ENCODE results near the gene ANO9. TPM values are rescaled to one million over a fixed set of nuclear protein-coding genes. Genes with fewer than 3 reads are reported as not detected.

The ANO9 gene
- total and polyA plus RNA-seq, 2 experiments from 2014 or later = 9.0 to 10.2 TPM

DNA sequence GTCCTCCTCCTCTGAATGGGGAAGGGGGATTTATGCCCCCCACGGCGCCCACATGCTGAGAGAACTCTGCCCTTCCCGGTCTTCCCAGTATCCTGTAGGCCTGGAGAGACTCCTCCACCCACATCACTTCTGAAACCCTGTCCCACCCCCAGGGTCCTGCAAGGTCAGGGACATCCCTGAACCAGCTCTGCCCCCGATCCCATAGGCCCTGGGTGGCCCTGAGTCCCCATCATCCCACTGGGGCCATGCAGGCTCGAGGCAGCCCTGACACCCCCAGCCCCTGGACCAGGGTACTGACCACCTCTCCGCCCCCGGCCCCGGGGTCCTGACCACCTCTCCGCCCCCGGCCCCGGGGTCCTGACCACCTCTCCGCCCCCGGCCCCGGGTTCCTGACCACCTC lies 60.8 kb downstream of the ANO9 start:
- Mint-ChIP-seq H3K4me3 (no peak overlapping the region), H3K4me1 (no peaks in the 10 kb centered on the region; the same call in 2 of the 3 replicates), H3K36me3 (ENCODE audit: low read depth) (peaks cover 34% of the 10 kb centered on the region), H3K9me3 (peaks cover 7% of the 10 kb centered on the region; the same call in 2 of the 3 replicates), H3K27me3 (ENCODE audit: insufficient read depth, low read depth, poor library complexity) (peaks cover 20% of the 10 kb centered on the region), H3K27ac (no peak overlapping the region)
- H4K20me1 ChIP-seq (replicated peaks; ENCODE audit: insufficient read depth) = no peaks in the 10 kb centered on the region
- no peaks in the 10 kb centered on the region for H3K36me3 ChIP-seq (ENCODE audit: insufficient read depth)
- H3K4me3 ChIP-seq = no peak overlapping the region
- no peak overlapping the region for H3K27ac ChIP-seq (ENCODE audit: low read depth)
- no peak overlapping the region for H2AFZ ChIP-seq
- H3K9me2 ChIP-seq (ENCODE audit: insufficient read depth) = no peaks in the 10 kb centered on the region
- TF ChIP-seq, protein P1, sequence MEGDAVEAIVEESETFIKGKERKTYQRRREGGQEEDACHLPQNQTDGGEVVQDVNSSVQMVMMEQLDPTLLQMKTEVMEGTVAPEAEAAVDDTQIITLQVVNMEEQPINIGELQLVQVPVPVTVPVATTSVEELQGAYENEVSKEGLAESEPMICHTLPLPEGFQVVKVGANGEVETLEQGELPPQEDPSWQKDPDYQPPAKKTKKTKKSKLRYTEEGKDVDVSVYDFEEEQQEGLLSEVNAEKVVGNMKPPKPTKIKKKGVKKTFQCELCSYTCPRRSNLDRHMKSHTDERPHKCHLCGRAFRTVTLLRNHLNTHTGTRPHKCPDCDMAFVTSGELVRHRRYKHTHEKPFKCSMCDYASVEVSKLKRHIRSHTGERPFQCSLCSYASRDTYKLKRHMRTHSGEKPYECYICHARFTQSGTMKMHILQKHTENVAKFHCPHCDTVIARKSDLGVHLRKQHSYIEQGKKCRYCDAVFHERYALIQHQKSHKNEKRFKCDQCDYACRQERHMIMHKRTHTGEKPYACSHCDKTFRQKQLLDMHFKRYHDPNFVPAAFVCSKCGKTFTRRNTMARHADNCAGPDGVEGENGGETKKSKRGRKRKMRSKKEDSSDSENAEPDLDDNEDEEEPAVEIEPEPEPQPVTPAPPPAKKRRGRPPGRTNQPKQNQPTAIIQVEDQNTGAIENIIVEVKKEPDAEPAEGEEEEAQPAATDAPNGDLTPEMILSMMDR (conservative IDR thresholded peaks at IDR 0.05; ENCODE audit: low read depth in 2 of 2) = no peak
- TF ChIP-seq JUNB (IDR thresholded peaks at IDR 0.05; ENCODE audit: unreplicated experiment) (no peak), EZH2phosphoT487 (IDR thresholded peaks at IDR 0.05; ENCODE audit: unreplicated experiment) (no peak)
- H3F3A ChIP-seq (replicated peaks; ENCODE audit: low read depth) = no peaks in the 10 kb centered on the region; the same call in 1 of the 2 replicates
- no peak for DNase-seq (ENCODE audit: low spot score)
- no peaks in the 10 kb centered on the region for H3K4me1 ChIP-seq (ENCODE audit: insufficient read depth)
- no peak for ATAC-seq
- no peaks in the 10 kb centered on the region for H3K27me3 ChIP-seq (ENCODE audit: insufficient read depth)
- H3K4me2 ChIP-seq = no peak overlapping the region
- no peaks in the 10 kb centered on the region for H3K79me2 ChIP-seq (replicated peaks; ENCODE audit: insufficient read depth)

DNA sequence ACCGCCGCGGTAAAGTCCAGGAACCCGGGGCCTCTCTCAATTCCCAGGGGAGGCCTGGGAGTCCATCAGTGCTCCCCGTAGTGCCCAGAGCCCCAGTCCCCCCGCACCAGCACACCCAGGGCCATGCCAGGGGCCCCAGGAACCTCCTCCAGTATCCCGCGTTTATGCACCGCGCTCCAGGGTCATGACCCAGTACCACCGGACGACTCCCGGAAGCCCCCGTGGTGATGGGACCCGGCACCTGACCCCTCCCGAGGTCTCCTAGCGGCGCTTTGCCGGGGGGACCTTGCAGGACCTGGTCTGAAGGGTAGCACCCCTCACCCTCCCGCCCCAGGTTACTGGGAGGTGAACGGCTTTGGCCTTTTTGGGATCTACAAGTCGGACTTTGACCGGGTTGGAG lies 61.3 kb downstream of the ANO9 start:
- H3K9me3 Mint-ChIP-seq = peaks cover 7% of the 10 kb centered on the region; the same call in 2 of the 3 replicates
- H3K27me3 Mint-ChIP-seq (ENCODE audit: insufficient read depth, low read depth, poor library complexity) = peaks cover 20% of the 10 kb centered on the region
- no peak overlapping the region for H3K4me2 ChIP-seq
- no peak overlapping the region for H3K27ac ChIP-seq (ENCODE audit: low read depth)
- no peaks in the 10 kb centered on the region; the same call in 1 of the 2 replicates for H3F3A ChIP-seq (replicated peaks; ENCODE audit: low read depth)
- H3K27me3 ChIP-seq (ENCODE audit: insufficient read depth) = no peaks in the 10 kb centered on the region
- H2AFZ ChIP-seq = no peak overlapping the region
- H3K4me1 ChIP-seq (ENCODE audit: insufficient read depth) = no peaks in the 10 kb centered on the region
- no peaks in the 10 kb centered on the region for H3K9me2 ChIP-seq (ENCODE audit: insufficient read depth)
- H3K4me1 Mint-ChIP-seq = no peaks in the 10 kb centered on the region; the same call in 2 of the 3 replicates
- no peak overlapping the region for H3K27ac Mint-ChIP-seq
- H3K36me3 ChIP-seq (ENCODE audit: insufficient read depth) = no peaks in the 10 kb centered on the region
- H3K4me3 Mint-ChIP-seq = no peak overlapping the region
- H4K20me1 ChIP-seq (replicated peaks; ENCODE audit: insufficient read depth) = no peaks in the 10 kb centered on the region
- no peak overlapping the region for H3K4me3 ChIP-seq
- ATAC-seq (no peak), DNase-seq (ENCODE audit: low spot score) (no peak)
- peaks cover 35% of the 10 kb centered on the region for H3K36me3 Mint-ChIP-seq (ENCODE audit: low read depth)
- no peaks in the 10 kb centered on the region for H3K79me2 ChIP-seq (replicated peaks; ENCODE audit: insufficient read depth)
- TF ChIP-seq POLR2AphosphoS5 (IDR thresholded peaks at IDR 0.05; ENCODE audit: low read depth) (no peak), CREB1 (CRISPR knock-in tag; IDR thresholded peaks at IDR 0.05; ENCODE audit: low read depth) (no peak), STAT1 (IDR thresholded peaks at IDR 0.05; ENCODE audit: unreplicated experiment) (no peak), EZH2phosphoT487 (IDR thresholded peaks at IDR 0.05; ENCODE audit: unreplicated experiment) (no peak), ZNF331 (CRISPR knock-in tag; IDR thresholded peaks at IDR 0.05; ENCODE audit: low read depth) (no peak), NANOG (IDR thresholded peaks at IDR 0.05; ENCODE audit: borderline replicate concordance) (no peak), ZNF114 (CRISPR knock-in tag; IDR thresholded peaks at IDR 0.05) (no peak), EZH2 (IDR thresholded peaks at IDR 0.05; ENCODE audit: low read depth, unreplicated experiment) (no peak), JUNB (IDR thresholded peaks at IDR 0.05; ENCODE audit: unreplicated experiment) (no peak)
- TF ChIP-seq, protein P2, sequence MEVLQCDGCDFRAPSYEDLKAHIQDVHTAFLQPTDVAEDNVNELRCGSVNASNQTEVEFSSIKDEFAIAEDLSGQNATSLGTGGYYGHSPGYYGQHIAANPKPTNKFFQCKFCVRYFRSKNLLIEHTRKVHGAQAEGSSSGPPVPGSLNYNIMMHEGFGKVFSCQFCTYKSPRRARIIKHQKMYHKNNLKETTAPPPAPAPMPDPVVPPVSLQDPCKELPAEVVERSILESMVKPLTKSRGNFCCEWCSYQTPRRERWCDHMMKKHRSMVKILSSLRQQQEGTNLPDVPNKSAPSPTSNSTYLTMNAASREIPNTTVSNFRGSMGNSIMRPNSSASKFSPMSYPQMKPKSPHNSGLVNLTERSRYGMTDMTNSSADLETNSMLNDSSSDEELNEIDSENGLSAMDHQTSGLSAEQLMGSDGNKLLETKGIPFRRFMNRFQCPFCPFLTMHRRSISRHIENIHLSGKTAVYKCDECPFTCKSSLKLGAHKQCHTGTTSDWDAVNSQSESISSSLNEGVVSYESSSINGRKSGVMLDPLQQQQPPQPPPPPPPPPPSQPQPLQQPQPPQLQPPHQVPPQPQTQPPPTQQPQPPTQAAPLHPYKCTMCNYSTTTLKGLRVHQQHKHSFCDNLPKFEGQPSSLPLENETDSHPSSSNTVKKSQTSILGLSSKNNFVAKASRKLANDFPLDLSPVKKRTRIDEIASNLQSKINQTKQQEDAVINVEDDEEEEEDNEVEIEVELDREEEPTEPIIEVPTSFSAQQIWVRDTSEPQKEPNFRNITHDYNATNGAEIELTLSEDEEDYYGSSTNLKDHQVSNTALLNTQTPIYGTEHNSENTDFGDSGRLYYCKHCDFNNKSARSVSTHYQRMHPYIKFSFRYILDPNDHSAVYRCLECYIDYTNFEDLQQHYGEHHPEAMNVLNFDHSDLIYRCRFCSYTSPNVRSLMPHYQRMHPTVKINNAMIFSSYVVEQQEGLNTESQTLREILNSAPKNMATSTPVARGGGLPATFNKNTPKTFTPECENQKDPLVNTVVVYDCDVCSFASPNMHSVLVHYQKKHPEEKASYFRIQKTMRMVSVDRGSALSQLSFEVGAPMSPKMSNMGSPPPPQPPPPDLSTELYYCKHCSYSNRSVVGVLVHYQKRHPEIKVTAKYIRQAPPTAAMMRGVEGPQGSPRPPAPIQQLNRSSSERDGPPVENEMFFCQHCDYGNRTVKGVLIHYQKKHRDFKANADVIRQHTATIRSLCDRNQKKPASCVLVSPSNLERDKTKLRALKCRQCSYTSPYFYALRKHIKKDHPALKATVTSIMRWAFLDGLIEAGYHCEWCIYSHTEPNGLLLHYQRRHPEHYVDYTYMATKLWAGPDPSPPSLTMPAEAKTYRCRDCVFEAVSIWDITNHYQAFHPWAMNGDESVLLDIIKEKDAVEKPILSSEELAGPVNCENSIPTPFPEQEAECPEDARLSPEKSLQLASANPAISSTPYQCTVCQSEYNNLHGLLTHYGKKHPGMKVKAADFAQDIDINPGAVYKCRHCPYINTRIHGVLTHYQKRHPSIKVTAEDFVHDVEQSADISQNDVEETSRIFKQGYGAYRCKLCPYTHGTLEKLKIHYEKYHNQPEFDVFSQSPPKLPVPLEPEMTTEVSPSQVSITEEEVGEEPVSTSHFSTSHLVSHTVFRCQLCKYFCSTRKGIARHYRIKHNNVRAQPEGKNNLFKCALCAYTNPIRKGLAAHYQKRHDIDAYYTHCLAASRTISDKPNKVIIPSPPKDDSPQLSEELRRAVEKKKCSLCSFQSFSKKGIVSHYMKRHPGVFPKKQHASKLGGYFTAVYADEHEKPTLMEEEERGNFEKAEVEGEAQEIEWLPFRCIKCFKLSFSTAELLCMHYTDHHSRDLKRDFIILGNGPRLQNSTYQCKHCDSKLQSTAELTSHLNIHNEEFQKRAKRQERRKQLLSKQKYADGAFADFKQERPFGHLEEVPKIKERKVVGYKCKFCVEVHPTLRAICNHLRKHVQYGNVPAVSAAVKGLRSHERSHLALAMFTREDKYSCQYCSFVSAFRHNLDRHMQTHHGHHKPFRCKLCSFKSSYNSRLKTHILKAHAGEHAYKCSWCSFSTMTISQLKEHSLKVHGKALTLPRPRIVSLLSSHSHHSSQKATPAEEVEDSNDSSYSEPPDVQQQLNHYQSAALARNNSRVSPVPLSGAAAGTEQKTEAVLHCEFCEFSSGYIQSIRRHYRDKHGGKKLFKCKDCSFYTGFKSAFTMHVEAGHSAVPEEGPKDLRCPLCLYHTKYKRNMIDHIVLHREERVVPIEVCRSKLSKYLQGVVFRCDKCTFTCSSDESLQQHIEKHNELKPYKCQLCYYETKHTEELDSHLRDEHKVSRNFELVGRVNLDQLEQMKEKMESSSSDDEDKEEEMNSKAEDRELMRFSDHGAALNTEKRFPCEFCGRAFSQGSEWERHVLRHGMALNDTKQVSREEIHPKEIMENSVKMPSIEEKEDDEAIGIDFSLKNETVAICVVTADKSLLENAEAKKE (CRISPR knock-in tag; IDR thresholded peaks at IDR 0.05) = no peak
- TF ChIP-seq, protein P1 (conservative IDR thresholded peaks at IDR 0.05; ENCODE audit: low read depth in 2 of 2) = no peak
